Renal cortex interstitium (tissue), 3 donors: Measurements from ENCODE around the gene NEDD4L. TPM values are rescaled to one million over a fixed set of nuclear protein-coding genes. Genes with fewer than 3 reads are reported as not detected.

ENCODE experiments used
- polyA plus RNA-seq, 3 donors: library from polyadenylated mRNA; unstranded; fragments of 120-200 nt; gene quantifications; one replicate each; pipeline ENCODE4 v1.2.1, GENCODE V29; 2013; ENCODE audit not compliant: insufficient read length in 3 of 3

Gene NEDD4L
- polyA plus RNA-seq, 3 donors, result 106 to 169 (median 131) TPM

Other genes starting within 250 kb of the NEDD4L start
- 10 to 100 TPM; 21.6 to 23.0 (median 22.5) TPM for gene ATP8B1, start 240.9 kb upstream of the NEDD4L start, polyA plus RNA-seq